Measurements from ENCODE around the gene GAREM2. TPM values are rescaled to one million over a fixed set of nuclear protein-coding genes. Genes with fewer than 3 reads are reported as not detected.

GAREM2 gene
- polyA plus RNA-seq, 12 donors: 2.7 to 17.1 (median 5.3) TPM; not detected in 1

GRCh38 chr2:26187114-26187513, 14.2 kb downstream of the GAREM2 start:
- no peak for DNase-seq

GRCh38 chr2:26187537-26188104, 14.7 kb downstream of the GAREM2 start:
- no peak for DNase-seq

DNA sequence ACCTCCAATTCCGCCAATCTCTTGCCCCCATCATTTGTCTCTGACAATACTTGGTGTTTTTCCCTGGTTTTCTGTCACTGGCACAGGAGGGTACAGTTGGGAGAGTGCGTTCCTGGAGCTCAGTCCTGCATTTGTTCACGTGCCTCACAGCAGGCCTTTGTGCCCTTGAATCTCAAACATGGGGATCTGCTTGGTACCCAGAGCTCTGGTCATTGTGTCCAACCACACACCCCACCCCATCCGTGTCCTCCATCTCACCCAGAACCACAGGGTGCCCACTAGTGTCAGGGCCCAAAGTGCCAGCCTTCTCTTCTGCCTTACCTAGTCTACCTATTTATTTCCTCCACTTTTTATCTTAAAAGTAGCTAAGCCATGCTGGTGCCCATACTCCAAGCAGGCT, 16.2 kb downstream of the GAREM2 start:
- DNase-seq: no peak

DNA sequence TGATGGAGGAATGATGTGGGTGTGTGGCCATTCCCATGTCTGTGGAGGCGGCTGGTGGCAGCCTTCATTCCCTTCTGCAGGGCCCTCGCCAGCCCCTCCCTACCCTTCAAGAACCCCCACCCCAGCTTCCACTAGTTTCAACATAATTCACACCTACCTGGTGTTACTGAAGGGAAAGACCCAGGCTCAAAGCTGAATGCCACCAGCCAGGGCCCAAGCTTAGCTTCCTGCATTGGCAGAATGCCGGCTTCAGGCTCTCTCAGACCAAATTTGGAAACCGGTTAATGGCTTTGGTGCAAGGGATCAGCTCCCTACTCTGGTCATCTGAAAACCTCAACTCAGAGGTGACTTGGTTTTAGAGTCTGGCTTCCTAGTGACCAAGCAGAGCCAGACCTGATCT, 16.9 kb downstream of the GAREM2 start:
- DNase-seq: no peak

- DNase-seq: no peak
Observed at GRCh38 chr2:26190369-26190768, 17.5 kb downstream of the GAREM2 start.

- no peak for DNase-seq
Observed at GRCh38 chr2:26191316-26192159, 18.6 kb downstream of the GAREM2 start.

DNA sequence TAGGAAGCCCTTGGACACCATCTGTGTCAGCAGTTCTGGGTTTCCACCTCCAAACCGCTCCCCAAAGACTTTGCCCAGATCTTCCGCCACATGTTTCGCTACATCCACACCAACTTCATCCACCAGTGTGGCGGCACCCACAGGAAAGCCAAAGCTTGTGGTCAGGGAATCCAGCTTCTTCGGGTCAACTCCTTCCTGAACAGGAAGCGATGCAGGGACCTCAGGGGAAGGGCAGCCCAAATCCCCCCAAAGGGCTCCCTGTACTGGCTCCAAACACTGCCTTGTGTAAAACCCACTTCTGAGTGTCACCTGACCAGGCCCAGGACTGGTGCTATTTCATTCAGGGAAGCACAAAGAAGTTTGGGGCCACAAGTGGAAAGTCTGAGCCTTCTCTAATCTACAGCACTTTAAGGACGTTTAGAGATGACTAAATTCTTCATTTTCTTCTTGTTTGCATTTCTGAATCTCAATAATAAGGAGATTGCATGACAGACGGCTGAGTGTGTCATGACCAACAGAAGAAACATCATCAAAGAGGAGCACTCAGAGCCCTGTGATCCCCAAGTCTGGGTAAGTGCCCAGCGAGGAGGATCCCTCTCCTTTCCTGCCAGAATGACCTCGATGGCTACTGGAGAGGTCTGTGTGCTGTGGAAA, 20.8 kb downstream of the GAREM2 start:
- DNase-seq: no peak

GRCh38 chr2:26195040-26195984, 22.4 kb downstream of the GAREM2 start:
- no peak for DNase-seq

DNA sequence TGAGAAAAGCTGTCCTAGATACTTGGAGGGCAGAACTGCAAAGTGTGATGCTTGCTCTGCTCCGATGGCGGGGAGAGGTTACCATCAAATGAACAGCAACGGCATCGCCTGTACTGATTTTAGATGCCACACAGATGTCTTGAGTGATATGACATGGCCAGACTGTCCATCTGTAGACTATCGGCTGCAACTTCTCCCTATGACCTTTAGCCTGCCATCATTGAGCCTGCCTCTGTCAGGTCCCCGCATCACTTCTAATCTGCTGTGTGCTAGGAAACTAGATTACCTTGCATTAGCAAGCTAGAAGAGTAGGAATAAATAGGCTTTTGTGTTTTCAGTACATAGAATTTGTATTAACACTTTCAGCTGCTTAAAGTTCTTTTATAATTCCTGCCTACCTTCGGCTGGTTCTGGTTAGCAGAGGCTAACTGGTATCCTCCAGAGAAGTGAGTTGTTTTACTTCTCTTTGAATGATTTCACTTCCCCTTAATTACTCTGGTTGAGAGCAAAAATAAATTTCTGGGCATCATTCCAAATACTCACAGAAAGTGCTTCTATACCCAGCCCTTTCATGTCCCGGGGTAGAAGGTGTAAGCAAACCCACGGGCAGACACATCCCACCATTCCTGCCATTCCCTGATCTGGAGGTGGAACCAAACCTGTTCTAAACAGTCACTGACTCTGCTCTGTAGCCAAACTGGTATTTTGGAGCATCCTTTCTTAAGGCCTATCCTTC, 24.0 kb downstream of the GAREM2 start:
- DNase-seq: no peak

DNA sequence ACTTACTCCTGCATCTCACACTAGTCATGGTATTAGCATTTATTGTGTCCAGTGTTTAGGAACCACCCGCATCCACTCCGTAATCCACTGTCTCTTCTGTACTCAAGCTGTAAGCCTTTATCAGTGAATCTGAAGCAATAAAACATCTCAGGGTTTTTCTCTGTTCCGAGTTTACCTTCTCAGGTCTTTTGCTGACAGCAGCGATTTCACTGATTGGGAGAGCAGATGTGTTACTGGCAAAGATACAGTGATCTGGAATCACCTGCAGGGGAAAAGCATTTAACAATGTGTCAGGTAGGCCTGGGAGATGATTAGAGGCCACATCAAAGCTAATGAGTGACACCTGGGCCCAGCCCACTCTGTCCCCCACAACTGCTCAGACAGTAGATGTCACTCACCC, 24.6 kb downstream of the GAREM2 start:
- DNase-seq: no peak

DNA sequence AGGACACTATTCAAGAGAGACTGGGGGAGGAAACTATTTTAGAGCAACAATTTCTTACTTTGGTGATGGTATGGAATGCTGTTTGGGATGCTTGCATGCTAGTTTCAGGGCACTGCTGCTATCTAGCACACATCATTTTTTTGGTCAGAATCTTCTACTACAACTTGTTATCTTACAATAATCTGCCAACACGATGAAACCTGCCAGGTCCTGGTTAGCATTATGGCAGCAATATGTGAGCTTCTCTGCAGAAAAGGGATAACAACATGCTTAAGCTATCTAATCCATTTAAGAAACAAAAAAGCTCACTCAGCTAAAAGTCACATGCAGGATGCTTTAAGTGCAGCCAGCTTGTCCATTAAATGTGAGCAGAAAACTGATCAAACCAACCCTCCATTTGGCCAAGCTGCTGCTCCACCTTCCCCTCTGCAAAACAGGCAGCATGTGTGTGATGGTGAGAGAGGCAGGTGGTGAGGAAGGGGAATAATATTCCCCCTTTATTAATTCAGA, 30.1 kb downstream of the GAREM2 start:
- DNase-seq: no peak

GRCh38 chr2:26203906-26204305, 31.0 kb downstream of the GAREM2 start:
- no peak for DNase-seq

DNA sequence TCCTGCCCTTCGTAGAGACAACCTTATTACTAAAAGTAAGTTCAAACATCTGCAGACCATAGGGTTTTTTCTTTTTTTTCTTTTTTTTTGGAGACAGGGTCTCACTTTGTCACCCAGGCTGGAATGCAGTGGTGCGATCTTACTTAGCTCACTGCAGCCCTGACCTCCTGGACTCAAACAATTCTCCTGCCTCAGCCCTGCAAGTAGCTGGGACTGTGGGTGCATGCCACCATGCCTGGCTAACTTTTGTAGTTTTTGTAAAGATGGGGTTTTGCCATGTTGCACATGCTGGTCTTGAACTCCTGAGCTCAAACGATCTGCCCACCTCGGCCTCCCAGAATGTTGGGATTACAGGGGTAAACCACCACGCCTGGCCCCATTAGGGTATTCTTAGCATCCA, 39.1 kb downstream of the GAREM2 start:
- no peak for DNase-seq

GRCh38 chr2:26214759-26215158, 41.9 kb downstream of the GAREM2 start:
- no peak for DNase-seq

DNA sequence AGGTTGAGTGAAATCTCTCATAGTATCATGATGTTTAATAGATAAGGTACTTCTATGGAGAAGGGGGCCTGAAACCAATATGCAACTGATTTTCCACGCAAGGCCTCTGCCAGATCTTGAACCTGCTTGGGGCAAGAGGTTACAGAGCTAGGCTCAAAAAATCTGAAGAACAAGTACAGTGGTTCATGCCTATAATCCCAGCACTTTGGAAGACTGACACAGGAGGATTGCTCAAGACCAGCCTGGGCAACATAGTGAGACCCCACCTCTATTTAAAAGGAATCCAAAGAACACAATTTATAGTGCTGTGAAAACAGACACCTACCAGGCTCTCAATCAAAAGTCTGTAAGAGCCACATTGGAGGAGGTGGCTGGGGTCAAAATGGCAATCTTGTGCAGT, 42.9 kb downstream of the GAREM2 start:
- no peak for DNase-seq

- DNase-seq: no peak
Observed at GRCh38 chr2:26216587-26216986, 43.7 kb downstream of the GAREM2 start.

- no peak for DNase-seq
Observed at GRCh38 chr2:26217720-26218119, 44.8 kb downstream of the GAREM2 start.

DNA sequence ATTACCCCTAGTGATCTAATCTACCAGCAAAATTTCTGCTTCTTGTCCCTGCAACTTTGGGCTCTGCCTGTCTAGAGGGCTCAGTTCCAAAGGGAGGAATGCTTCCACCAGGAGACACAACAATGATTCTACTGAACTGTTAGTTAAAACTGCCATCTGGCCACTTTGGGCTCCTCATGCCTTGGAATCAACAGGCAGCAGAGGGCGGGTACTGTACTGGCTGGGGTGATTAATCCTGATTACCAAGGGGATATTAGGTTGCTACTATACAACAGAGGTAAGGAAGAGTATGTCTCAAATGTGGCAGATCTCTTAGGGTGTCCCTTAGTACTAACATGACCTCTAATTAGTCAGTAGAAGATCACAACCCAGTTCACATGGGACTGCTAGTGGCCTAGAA, 50.1 kb downstream of the GAREM2 start:
- no peak for DNase-seq

DNA sequence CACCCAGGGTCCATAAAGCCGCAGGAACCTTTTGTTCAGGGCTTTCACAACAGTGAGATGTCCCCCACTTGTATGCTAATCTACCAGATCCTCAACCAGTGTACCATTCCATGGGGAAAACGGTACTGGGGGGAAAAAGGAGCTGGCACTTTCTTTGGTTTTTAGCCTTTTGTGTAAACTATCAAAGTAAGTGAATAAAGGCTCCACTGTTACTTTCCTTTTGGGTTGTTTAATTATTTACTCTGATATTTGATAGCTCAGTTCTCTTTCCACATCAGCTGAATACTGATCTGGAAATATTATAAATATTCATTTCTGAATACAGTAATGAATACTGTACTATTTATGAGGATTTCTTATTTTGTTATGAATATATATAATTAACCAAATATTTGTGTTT, 51.2 kb downstream of the GAREM2 start:
- no peak for DNase-seq

- no peak for DNase-seq
Observed at GRCh38 chr2:26229595-26229994, 56.7 kb downstream of the GAREM2 start.

- DNase-seq: no peak
Observed at GRCh38 chr2:26230806-26231205, 57.9 kb downstream of the GAREM2 start.

Measured in muscle of arm (tissue), 12 donors.